Naive thymus-derived CD8-positive, alpha-beta T cell (primary cell): Measurements from ENCODE around the gene RGL2. TPM values are rescaled to one million over a fixed set of nuclear protein-coding genes. Genes with fewer than 3 reads are reported as not detected.

ENCODE experiments used
- ATAC-seq, 2 donors: fragments of 150-1000 bp; cut with Tn5 transposase in 1 of 2; sonication (Bioruptor Pico), chemical (Tn5 transposase) in 1 of 2; 1 replicate in 1 of 2; 2 replicates in 1 of 2; pipeline ENCODE4 v1.10.0; 2021; ENCODE audit warnings: mild to moderate bottlenecking in 2 of 2, moderate library complexity in 2 of 2
- POLR2A ChIA-PET: fragments of 350-600 bp; sonication (Branson Sonifier 250); formaldehyde crosslinking; loops from one replicate; lab custom pipeline; 2021; ENCODE audit warnings: antibody characterized with exemption; lab: Charles Lee
- DNase-seq, 10 donors: peaks; one replicate each; pipeline versions ENCODE4 v3.0.0 to v3.0.0-alpha.2; 2020 to 2022
- H3K27ac Mint-ChIP-seq, 10 donors: one replicate each; pipeline ENCODE4 v1.8.0; 2020 to 2022; ENCODE audit warnings: mild to moderate bottlenecking in 10 of 10, mixed read lengths in 10 of 10, moderate library complexity in 4 of 10, inconsistent platforms in 1 of 10
- H3K27me3 Mint-ChIP-seq, 5 donors: one replicate each; pipeline ENCODE4 v1.8.0; 2021 to 2022; ENCODE audit warnings: mixed read lengths in 5 of 5
- H3K36me3 Mint-ChIP-seq, 3 donors: one replicate each; pipeline ENCODE4 v1.8.0; 2020 to 2022; ENCODE audit warnings: mixed read lengths in 3 of 3, mild to moderate bottlenecking in 2 of 3, inconsistent platforms in 1 of 3
- H3K4me1 Mint-ChIP-seq, 4 donors: one replicate each; pipeline ENCODE4 v1.8.0; 2021 to 2022; ENCODE audit warnings: mixed read lengths in 4 of 4
- H3K4me3 Mint-ChIP-seq, 10 donors: one replicate each; pipeline ENCODE4 v1.8.0; 2020 to 2022; ENCODE audit warnings: mild to moderate bottlenecking in 10 of 10, mixed read lengths in 10 of 10, moderate library complexity in 6 of 10, inconsistent platforms in 1 of 10
- H3K9me3 Mint-ChIP-seq, 9 donors: one replicate each; pipeline ENCODE4 v1.8.0; 2020 to 2022; ENCODE audit warnings: mixed read lengths in 9 of 9, mild to moderate bottlenecking in 3 of 9, inconsistent platforms in 1 of 9, moderate library complexity in 1 of 9
- microRNA-seq: library from miRNA; unstranded; fragments of <30 nt; microRNA quantifications from one replicate; pipeline ENCODE4 v1.2.0, GENCODE V29; 2022; ENCODE audit warnings: borderline microRNAs expressed
- polyA plus RNA-seq, 3 donors: library from polyadenylated mRNA; unstranded; fragments of 300-500 nt; fragmentation: Illumina TruSeq; gene quantifications; one replicate each; pipeline ENCODE4 v1.2.3, GENCODE V29; 2021
- total RNA-seq, 8 experiments: library from RNA in 2 of 8; stranded (reverse) in 2 of 8; gene quantifications; one replicate each; pipeline ENCODE4 v1.2.3 and lab custom pipeline; 2021 to 2026

The RGL2 gene
- total and polyA plus RNA-seq, 5 experiments from 2014 or later, result 5.3 to 66.4 (median 9.9) TPM

GRCh38 chr6:33247977-33248642 lies 50.6 kb downstream of the RGL2 start:
- peak overlapping the region; percentile 83 to 94 (median 90) for H3K4me3 Mint-ChIP-seq
- POLR2A ChIA-PET, result interaction anchor here (0.5 to 5.4 kb wide), 33 partner anchors 9 to 373 kb away, joined by 3 to 84 read pairs (median 7); partner anchors contain the start of genes B3GALT4, BRD2, HSD17B8 and ITPR3
- H3K27me3 Mint-ChIP-seq, result no peaks in the 10 kb centered on the region
- peak; percentile 36 to 40 for ATAC-seq
- H3K4me1 Mint-ChIP-seq, result peaks cover 22 to 41% (median 38%) of the 10 kb centered on the region in 4 donors
- DNase-seq, result peak; percentile 83 to 95 (median 90)
- peak overlapping the region; percentile 86 to 99 (median 98) for H3K27ac Mint-ChIP-seq
- peaks cover 0 to 26% (median 0%) of the 10 kb centered on the region in 3 donors for H3K36me3 Mint-ChIP-seq
- no peaks in the 10 kb centered on the region for H3K9me3 Mint-ChIP-seq

- Mint-ChIP-seq H3K27me3 (peaks cover 0 to 11% (median 0%) of the 10 kb centered on the region in 5 donors), H3K36me3 (no peaks in the 10 kb centered on the region), H3K4me1 (peaks cover 11 to 19% (median 16%) of the 10 kb centered on the region in 4 donors), H3K4me3 (no peak overlapping the region), H3K9me3 (no peaks in the 10 kb centered on the region), H3K27ac (peak overlapping the region in 1 of 10 donors; percentile 45)
- POLR2A ChIA-PET, result no interaction called here
- ATAC-seq (no peak), DNase-seq (no peak)
Observed at GRCh38 chr6:33243476-33243875, 55.3 kb downstream of the RGL2 start.

- H3K4me3 Mint-ChIP-seq, result peak overlapping the region in 9 of 10 donors; percentile 7 to 74 (median 44)
- no peaks in the 10 kb centered on the region for H3K36me3 Mint-ChIP-seq
- H3K9me3 Mint-ChIP-seq, result no peaks in the 10 kb centered on the region
- H3K27ac Mint-ChIP-seq, result peak overlapping the region in 8 of 10 donors; percentile 46 to 87 (median 69)
- peaks cover 7 to 13% (median 10%) of the 10 kb centered on the region in 4 donors for H3K4me1 Mint-ChIP-seq
- DNase-seq (peak in 2 of 10 donors; percentile 23 to 31), ATAC-seq (peak; percentile 72 to 76)
- H3K27me3 Mint-ChIP-seq, result peaks cover 0 to 11% (median 0%) of the 10 kb centered on the region in 5 donors
- POLR2A ChIA-PET, result interaction anchor here (0.7 to 1.1 kb wide), 2 partner anchors 44 to 125 kb away, joined by 3 read pairs; no protein-coding TSS in a partner anchor
Observed at GRCh38 chr6:33241968-33242367, 56.8 kb downstream of the RGL2 start.

Small RNAs within 50 kb of the gene (microRNA-seq; reads per million reads assigned to microRNA genes)
- gene MIR6834, result not detected
- gene MIR6873, result not detected

Other genes with a start within 250 kb of the RGL2 start
- 10 to 100 TPM; 32.6 to 35.9 TPM for gene HLA-DPA1, start 225.3 kb downstream of the RGL2 start, total RNA-seq
- gene HLA-DPA1, start 225.3 kb downstream of the RGL2 start, polyA plus RNA-seq, result 100 to 1,000 TPM in 1 of 3 donors, 10 to 100 TPM in 2; 19.5 to 121 (median 77.1) TPM
- 10 to 100 TPM; 42.8 to 44.0 TPM for gene HLA-DPB1, start 223.0 kb downstream of the RGL2 start, total RNA-seq
- gene HLA-DPB1, start 223.0 kb downstream of the RGL2 start, polyA plus RNA-seq, result 100 to 1,000 TPM in 2 of 3 donors, 10 to 100 TPM in 1; 62.2 to 228 (median 186) TPM
- gene COL11A2, start 106.5 kb downstream of the RGL2 start, total RNA-seq, result 1 to 10 TPM; 7.5 to 8.0 TPM
- gene COL11A2, start 106.5 kb downstream of the RGL2 start, polyA plus RNA-seq, result under 1 TPM; 0.08 to 0.48 (median 0.13) TPM
- gene RXRB, start 98.3 kb downstream of the RGL2 start, total RNA-seq, result 100 to 1,000 TPM; 126 to 127 TPM
- 10 to 100 TPM in 1 of 3 donors, 1 to 10 TPM in 2; 6.6 to 10.9 (median 7.3) TPM for gene RXRB, start 98.3 kb downstream of the RGL2 start, polyA plus RNA-seq
- gene SLC39A7, start 98.1 kb downstream of the RGL2 start, total RNA-seq, result 10 to 100 TPM; 35.5 to 36.4 TPM
- gene SLC39A7, start 98.1 kb downstream of the RGL2 start, polyA plus RNA-seq, result 10 to 100 TPM; 18.8 to 23.8 (median 21.8) TPM
- gene HSD17B8, start 94.3 kb downstream of the RGL2 start, total RNA-seq, result 10 to 100 TPM; 28.7 to 29.0 TPM
- 10 to 100 TPM; 75.0 to 79.2 (median 75.9) TPM for gene HSD17B8, start 94.3 kb downstream of the RGL2 start, polyA plus RNA-seq
- gene RING1, start 90.4 kb downstream of the RGL2 start, total RNA-seq, result 10 to 100 TPM; 58.3 to 59.1 TPM
- 10 to 100 TPM; 12.1 to 12.5 (median 12.4) TPM for gene RING1, start 90.4 kb downstream of the RGL2 start, polyA plus RNA-seq
- gene VPS52, start 27.1 kb downstream of the RGL2 start, total RNA-seq, result 100 to 1,000 TPM; 116 TPM
- 10 to 100 TPM in 2 of 3 donors, 1 to 10 TPM in 1; 9.3 to 19.3 (median 15.2) TPM for gene VPS52, start 27.1 kb downstream of the RGL2 start, polyA plus RNA-seq
- 1,000 to 10,000 TPM; 4,620 to 4,686 TPM for gene RPS18, start 26.9 kb downstream of the RGL2 start, total RNA-seq
- gene RPS18, start 26.9 kb downstream of the RGL2 start, polyA plus RNA-seq, result over 10,000 TPM in 2 of 3 donors, 1,000 to 10,000 TPM in 1; 9,896 to 11,320 (median 11,293) TPM
- gene B3GALT4, start 21.8 kb downstream of the RGL2 start, total RNA-seq, result 10 to 100 TPM; 37.8 to 41.9 TPM
- gene B3GALT4, start 21.8 kb downstream of the RGL2 start, polyA plus RNA-seq, result 10 to 100 TPM; 14.5 to 20.4 (median 18.7) TPM
- gene WDR46, start 9.7 kb downstream of the RGL2 start, total RNA-seq, result 10 to 100 TPM; 53.3 to 59.0 TPM
- gene WDR46, start 9.7 kb downstream of the RGL2 start, polyA plus RNA-seq, result 10 to 100 TPM; 71.3 to 83.7 (median 74.1) TPM
- gene PFDN6, start 9.3 kb downstream of the RGL2 start, total RNA-seq, result 10 to 100 TPM; 30.4 to 36.6 TPM
- gene PFDN6, start 9.3 kb downstream of the RGL2 start, polyA plus RNA-seq, result 10 to 100 TPM; 33.4 to 38.2 (median 35.5) TPM
- 100 to 1,000 TPM; 212 to 215 TPM for gene TAPBP, start 15.1 kb upstream of the RGL2 start, total RNA-seq
- 100 to 1,000 TPM; 259 to 372 (median 327) TPM for gene TAPBP, start 15.1 kb upstream of the RGL2 start, polyA plus RNA-seq
- 10 to 100 TPM; 29.7 to 33.6 TPM for gene ZBTB22, start 18.8 kb upstream of the RGL2 start, total RNA-seq
- 10 to 100 TPM; 10.4 to 13.4 (median 10.7) TPM for gene ZBTB22, start 18.8 kb upstream of the RGL2 start, polyA plus RNA-seq
- gene DAXX, start 24.0 kb upstream of the RGL2 start, total RNA-seq, result 10 to 100 TPM; 88.0 to 88.1 TPM
- gene DAXX, start 24.0 kb upstream of the RGL2 start, polyA plus RNA-seq, result 100 to 1,000 TPM in 1 of 3 donors, 10 to 100 TPM in 2; 77.5 to 132 (median 86.5) TPM
- gene KIFC1, start 92.9 kb upstream of the RGL2 start, total RNA-seq, result 1 to 10 TPM in 1 of 2 experiments, under 1 TPM in 1; 0.60 to 1.2 TPM
- gene KIFC1, start 92.9 kb upstream of the RGL2 start, polyA plus RNA-seq, result under 1 TPM in 2 of 3 donors, not detected in 1; 0.26 to 0.46 TPM
- gene PHF1, start 112.1 kb upstream of the RGL2 start, total RNA-seq, result 100 to 1,000 TPM; 213 to 223 TPM
- gene PHF1, start 112.1 kb upstream of the RGL2 start, polyA plus RNA-seq, result 10 to 100 TPM; 44.3 to 71.4 (median 45.3) TPM
- gene CUTA, start 119.2 kb upstream of the RGL2 start, total RNA-seq, result 100 to 1,000 TPM; 198 to 201 TPM
- 100 to 1,000 TPM; 338 to 441 (median 385) TPM for gene CUTA, start 119.2 kb upstream of the RGL2 start, polyA plus RNA-seq
- gene SYNGAP1, start 121.1 kb upstream of the RGL2 start, total RNA-seq, result 10 to 100 TPM; 57.0 to 66.6 TPM
- gene SYNGAP1, start 121.1 kb upstream of the RGL2 start, polyA plus RNA-seq, result 1 to 10 TPM in 2 of 3 donors, under 1 TPM in 1; 0.38 to 1.9 (median 1.4) TPM
- 10 to 100 TPM; 10.6 to 11.9 TPM for gene ZBTB9, start 155.6 kb upstream of the RGL2 start, total RNA-seq
- gene ZBTB9, start 155.6 kb upstream of the RGL2 start, polyA plus RNA-seq, result 10 to 100 TPM in 1 of 3 donors, 1 to 10 TPM in 2; 3.7 to 10.4 (median 6.4) TPM